Body of pancreas (tissue), 4 donors: ENCODE data around the gene LPAR3. TPM values are rescaled to one million over a fixed set of nuclear protein-coding genes. Genes with fewer than 3 reads are reported as not detected.

Source experiments
- ATAC-seq: fragments of 150-250 bp; one replicate; pipeline ENCODE4 v1.9.1; 2016
- DNase-seq, 4 donors: peaks; one replicate each; pipeline ENCODE4 v3.0.0-alpha.2; 2019
- H3K27ac ChIP-seq, 4 donors: fragments of 200-600 bp; sonication (generic); 1 replicate in 3 of 4; 2 replicates in 1 of 4; pipeline versions ENCODE4 v1.5.1 to v1.6.1; 2016 to 2019; ENCODE audit warnings: mild to moderate bottlenecking in 1 of 4, mixed read lengths in 1 of 4, moderate library complexity in 1 of 4
- H3K27me3 ChIP-seq, 2 donors: fragments of 200-600 bp; sonication (generic); one replicate each; pipeline ENCODE4 v1.6.0; 2016; ENCODE audit warnings: mild to moderate bottlenecking in 1 of 2
- H3K36me3 ChIP-seq, 2 donors: fragments of 200-600 bp; sonication (generic); replicated peaks in 1 of 2; 2 replicates each; pipeline ENCODE4 v1.5.1; 2016; ENCODE audit warnings: low read depth in 2 of 2; ENCODE audit not compliant: insufficient read depth in 1 of 2
- H3K4me1 ChIP-seq: fragments of 200-600 bp; sonication (generic); one replicate; pipeline ENCODE4 v1.6.0; 2016
- H3K4me3 ChIP-seq, 2 donors: fragments of 200-600 bp; sonication (generic); 1 replicate in 1 of 2; 2 replicates in 1 of 2; pipeline ENCODE4 v1.5.1; 2016 to 2019
- H3K9me3 ChIP-seq, 3 donors: fragments of 200-600 bp; sonication (generic); 1 replicate in 2 of 3; 2 replicates in 1 of 3; pipeline ENCODE4 v1.5.1; 2016
- POLR2A ChIP-seq, 3 donors: fragments of 450-650 bp; IDR thresholded peaks; one replicate each; pipeline ENCODE4 v1.6.1; 2016; ENCODE audit warnings: antibody characterized with exemption in 3 of 3, mild to moderate bottlenecking in 2 of 3
- WGBS, 2 donors: methylation state at CpG; one replicate each; pipeline ENCODE4 v1.1.5; 2017; 5-methylcytosine and 5-hydroxymethylcytosine counted together
- intact Hi-C: fragments of 100-400 bp; cut with DNase I; formaldehyde crosslinking; loops from one replicate; pipeline ENCODE4 v1.15.1; 2023
- total RNA-seq, 2 donors: library from RNA; depleted of rRNA; stranded (reverse); fragments of >200 nt; gene quantifications; one replicate each; pipeline ENCODE4 v1.1.0, GENCODE V29; 2016
- TF ChIP-seq, protein P1 (sequence below), 7 experiments: fragments of 450-650 bp in 4 of 7; fragments of 200-600 bp in 3 of 7; sonication (generic) in 3 of 7; IDR thresholded peaks; one replicate each; pipeline ENCODE4 v1.5.1; 2016 to 2019; ENCODE audit warnings: antibody characterized with exemption in 7 of 7

LPAR3 gene
- total RNA-seq, 2 donors from 2014 or later, result 17.1 to 19.7 TPM

DNA sequence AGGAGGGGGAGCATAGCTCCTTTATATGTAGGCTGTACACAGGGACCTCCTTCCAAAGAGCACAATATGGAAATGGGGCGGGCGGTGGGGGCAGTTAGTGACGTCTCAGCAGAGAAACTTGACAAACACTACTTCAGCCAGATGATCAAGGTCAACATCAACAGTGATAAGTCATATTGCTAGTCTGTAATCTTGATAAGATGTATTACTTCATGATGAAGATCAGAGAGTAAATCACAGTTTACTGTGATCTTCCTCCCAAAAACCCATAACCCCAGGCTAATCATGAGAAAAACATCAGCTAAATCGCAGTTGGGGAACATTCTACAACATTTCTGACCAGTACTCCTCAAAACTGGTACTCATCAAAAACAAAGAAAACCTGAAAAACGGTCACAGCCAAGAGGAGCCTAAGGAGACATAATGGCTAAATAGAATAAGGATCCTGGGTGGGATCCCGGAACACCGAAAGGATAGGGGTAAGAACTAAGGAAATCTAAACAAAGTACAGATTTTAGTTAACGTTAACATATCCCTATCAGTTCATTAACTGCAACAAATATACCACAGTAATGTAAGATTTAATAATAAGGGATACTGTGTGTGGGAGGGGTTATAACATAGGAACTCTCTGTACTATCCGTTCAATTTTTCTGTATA, 20.2 kb downstream of the LPAR3 start:
- 77 to 80% methylated on average over 9 of the region's 9 CpGs for WGBS, 2 donors
- Histone ChIP-seq H3K27ac (no peak overlapping the region), H3K4me3 (no peak overlapping the region), H3K9me3 (no peaks in the 10 kb centered on the region), H3K36me3 (no peaks in the 10 kb centered on the region), H3K4me1 (peaks cover 10% of the 10 kb centered on the region), H3K27me3 (no peaks in the 10 kb centered on the region)
- TF ChIP-seq POLR2A (IDR thresholded peaks at IDR 0.05), result no peak
- TF ChIP-seq, protein P1, sequence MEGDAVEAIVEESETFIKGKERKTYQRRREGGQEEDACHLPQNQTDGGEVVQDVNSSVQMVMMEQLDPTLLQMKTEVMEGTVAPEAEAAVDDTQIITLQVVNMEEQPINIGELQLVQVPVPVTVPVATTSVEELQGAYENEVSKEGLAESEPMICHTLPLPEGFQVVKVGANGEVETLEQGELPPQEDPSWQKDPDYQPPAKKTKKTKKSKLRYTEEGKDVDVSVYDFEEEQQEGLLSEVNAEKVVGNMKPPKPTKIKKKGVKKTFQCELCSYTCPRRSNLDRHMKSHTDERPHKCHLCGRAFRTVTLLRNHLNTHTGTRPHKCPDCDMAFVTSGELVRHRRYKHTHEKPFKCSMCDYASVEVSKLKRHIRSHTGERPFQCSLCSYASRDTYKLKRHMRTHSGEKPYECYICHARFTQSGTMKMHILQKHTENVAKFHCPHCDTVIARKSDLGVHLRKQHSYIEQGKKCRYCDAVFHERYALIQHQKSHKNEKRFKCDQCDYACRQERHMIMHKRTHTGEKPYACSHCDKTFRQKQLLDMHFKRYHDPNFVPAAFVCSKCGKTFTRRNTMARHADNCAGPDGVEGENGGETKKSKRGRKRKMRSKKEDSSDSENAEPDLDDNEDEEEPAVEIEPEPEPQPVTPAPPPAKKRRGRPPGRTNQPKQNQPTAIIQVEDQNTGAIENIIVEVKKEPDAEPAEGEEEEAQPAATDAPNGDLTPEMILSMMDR (IDR thresholded peaks at IDR 0.05), result no peak
- intact Hi-C loops, result no loop called here
- DNase-seq (no peak), ATAC-seq (no peak)

- Histone ChIP-seq H3K27ac (no peak overlapping the region), H3K4me1 (peaks cover 10% of the 10 kb centered on the region), H3K4me3 (no peak overlapping the region), H3K9me3 (no peaks in the 10 kb centered on the region), H3K27me3 (no peaks in the 10 kb centered on the region), H3K36me3 (no peaks in the 10 kb centered on the region)
- DNase-seq (no peak), ATAC-seq (no peak)
- intact Hi-C loops, result no loop called here
- TF ChIP-seq, protein P1 (IDR thresholded peaks at IDR 0.05), result no peak
- TF ChIP-seq POLR2A (IDR thresholded peaks at IDR 0.05), result no peak
Observed at GRCh38 chr1:84871181-84871580, 21.8 kb downstream of the LPAR3 start.

- no peaks in the 10 kb centered on the region for H3K9me3 ChIP-seq
- TF ChIP-seq, protein P1 (IDR thresholded peaks at IDR 0.05), result no peak
- TF ChIP-seq POLR2A (IDR thresholded peaks at IDR 0.05), result no peak
- DNase-seq (no peak), ATAC-seq (no peak)
- no peaks in the 10 kb centered on the region for H3K27me3 ChIP-seq
- no peak overlapping the region for H3K27ac ChIP-seq
- 12% methylated on average over 2 of the region's 2 CpGs for WGBS, 2 donors
- no peak overlapping the region for H3K4me3 ChIP-seq
- intact Hi-C loops, result no loop called here
- H3K36me3 ChIP-seq, result no peaks in the 10 kb centered on the region
- peaks cover 10% of the 10 kb centered on the region for H3K4me1 ChIP-seq
Observed at GRCh38 chr1:84870591-84870990, 22.4 kb downstream of the LPAR3 start.

- no peak overlapping the region for H3K4me3 ChIP-seq
- ATAC-seq, result no peak
- H3K27me3 ChIP-seq, result no peaks in the 10 kb centered on the region
- intact Hi-C loops, result no loop called here
- H3K27ac ChIP-seq, result no peak overlapping the region
- TF ChIP-seq, protein P1 (IDR thresholded peaks at IDR 0.05), result no peak
- TF ChIP-seq POLR2A (IDR thresholded peaks at IDR 0.05), result no peak
- DNase-seq, result no peak
- WGBS, 2 donors, result 82 to 88% methylated on average over 1 of the region's 1 CpG
- no peaks in the 10 kb centered on the region for H3K36me3 ChIP-seq
- no peaks in the 10 kb centered on the region for H3K9me3 ChIP-seq
- peaks cover 10% of the 10 kb centered on the region for H3K4me1 ChIP-seq
Observed at GRCh38 chr1:84869720-84870119, 23.3 kb downstream of the LPAR3 start.

DNA sequence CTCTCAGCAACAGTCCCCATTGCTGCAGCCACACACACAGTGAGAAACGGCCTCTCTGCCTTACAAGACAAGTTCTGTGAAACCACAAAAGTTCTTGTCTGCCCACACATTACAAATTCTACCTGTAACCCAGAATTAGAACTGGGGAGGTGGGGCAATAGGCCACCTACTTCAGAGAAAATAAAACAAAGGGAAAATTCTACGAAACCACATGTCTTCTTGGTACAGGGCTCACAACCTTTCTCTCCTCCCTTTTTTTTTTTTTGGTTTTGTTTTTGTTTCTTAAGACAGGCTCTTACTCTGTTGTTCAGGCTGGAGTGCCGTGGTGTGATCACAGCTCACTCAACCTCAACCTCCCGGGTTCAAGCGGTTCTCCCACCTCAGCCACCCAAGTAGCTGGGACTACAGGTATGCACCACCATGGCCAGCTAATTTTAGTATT, 30.2 kb downstream of the LPAR3 start:
- Histone ChIP-seq H3K4me1 (no peaks in the 10 kb centered on the region), H3K27ac (no peak overlapping the region), H3K9me3 (no peaks in the 10 kb centered on the region), H3K27me3 (no peaks in the 10 kb centered on the region), H3K36me3 (no peaks in the 10 kb centered on the region), H3K4me3 (no peak overlapping the region)
- ATAC-seq (no peak), DNase-seq (no peak)
- WGBS, 2 donors, result 72 to 74% methylated on average over 5 of the region's 5 CpGs
- TF ChIP-seq, protein P1 (IDR thresholded peaks at IDR 0.05), result no peak
- no peak for TF ChIP-seq POLR2A (IDR thresholded peaks at IDR 0.05)
- intact Hi-C loops, result no loop called here
